ENCODE measurements around the gene TLCD1.

TLCD1 gene

DNA sequence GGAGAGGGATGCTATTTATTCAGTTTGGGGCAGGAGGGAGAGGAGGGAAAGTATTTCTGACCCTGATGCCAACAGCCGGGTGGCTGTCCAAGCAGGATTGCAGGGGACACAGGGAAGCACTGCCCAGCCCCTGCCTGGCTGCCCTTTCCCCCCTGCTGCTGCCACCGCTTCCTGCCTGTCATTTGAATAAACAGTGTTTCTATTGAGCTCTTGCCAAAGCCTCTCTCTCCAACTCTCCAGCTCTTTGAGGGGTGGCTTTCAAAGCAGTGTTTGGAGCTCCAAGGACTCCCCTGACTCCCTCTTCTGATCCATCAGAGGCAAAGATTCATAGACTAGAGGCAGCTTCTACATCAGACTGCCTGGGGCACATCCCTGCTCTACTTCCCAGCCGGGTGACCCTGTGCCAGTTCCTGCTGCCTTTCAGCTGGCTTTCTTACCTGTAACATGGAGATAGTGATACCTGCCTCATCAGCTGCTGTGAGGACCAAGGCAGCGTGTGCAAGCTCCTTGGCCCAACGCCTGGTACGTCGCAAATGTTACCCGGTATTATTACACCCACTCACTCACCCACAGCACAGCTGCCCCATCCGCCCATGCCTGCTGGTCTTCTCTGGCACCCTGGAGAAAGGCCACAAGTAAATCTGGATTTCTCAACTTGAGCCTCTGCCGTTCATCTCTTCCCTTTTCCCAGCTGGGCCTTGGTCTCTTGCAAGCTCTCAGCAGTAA is 23.8 kb downstream of the TLCD1 start:
- Histone ChIP-seq H3K4me2 (ENCODE audit: insufficient read depth, low read length) (no peak overlapping the region), H3K4me1 (ENCODE audit: insufficient read depth, low read length) (no peaks in the 10 kb centered on the region), H3K27ac (ENCODE audit: low read length) (no peak overlapping the region), H3K27me3 (ENCODE audit: insufficient read depth, low read length, poor library complexity) (no peaks in the 10 kb centered on the region), H3K4me3 (ENCODE audit: low read depth in 1 of 2, low read length in 2 of 2) (no peak overlapping the region), H4K20me1 (ENCODE audit: insufficient read depth, low read length) (0 out of 2 replicates have a peak, but pooled peaks cover 4% of the 10 kb centered on the region), H3K79me2 (ENCODE audit: insufficient read depth, low read length) (no peaks in the 10 kb centered on the region), H2AFZ (ENCODE audit: low read depth, low read length) (no peak overlapping the region), H3K36me3 (ENCODE audit: insufficient read depth, low read length) (peaks cover 75% of the 10 kb centered on the region), H3K9ac (ENCODE audit: low read depth, low read length) (no peak overlapping the region), H3K9me3 (ENCODE audit: insufficient read depth, low read length, severe bottlenecking) (no peaks in the 10 kb centered on the region)
- DNase-seq (no peak), ATAC-seq (ENCODE audit: insufficient read depth, low read depth) (no peak)
- no peak for TF ChIP-seq EZH2 (IDR thresholded peaks at IDR 0.05; ENCODE audit: borderline replicate concordance, low read depth, low read length, severe bottlenecking)
- TF ChIP-seq, protein P1, sequence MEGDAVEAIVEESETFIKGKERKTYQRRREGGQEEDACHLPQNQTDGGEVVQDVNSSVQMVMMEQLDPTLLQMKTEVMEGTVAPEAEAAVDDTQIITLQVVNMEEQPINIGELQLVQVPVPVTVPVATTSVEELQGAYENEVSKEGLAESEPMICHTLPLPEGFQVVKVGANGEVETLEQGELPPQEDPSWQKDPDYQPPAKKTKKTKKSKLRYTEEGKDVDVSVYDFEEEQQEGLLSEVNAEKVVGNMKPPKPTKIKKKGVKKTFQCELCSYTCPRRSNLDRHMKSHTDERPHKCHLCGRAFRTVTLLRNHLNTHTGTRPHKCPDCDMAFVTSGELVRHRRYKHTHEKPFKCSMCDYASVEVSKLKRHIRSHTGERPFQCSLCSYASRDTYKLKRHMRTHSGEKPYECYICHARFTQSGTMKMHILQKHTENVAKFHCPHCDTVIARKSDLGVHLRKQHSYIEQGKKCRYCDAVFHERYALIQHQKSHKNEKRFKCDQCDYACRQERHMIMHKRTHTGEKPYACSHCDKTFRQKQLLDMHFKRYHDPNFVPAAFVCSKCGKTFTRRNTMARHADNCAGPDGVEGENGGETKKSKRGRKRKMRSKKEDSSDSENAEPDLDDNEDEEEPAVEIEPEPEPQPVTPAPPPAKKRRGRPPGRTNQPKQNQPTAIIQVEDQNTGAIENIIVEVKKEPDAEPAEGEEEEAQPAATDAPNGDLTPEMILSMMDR (IDR thresholded peaks at IDR 0.05; ENCODE audit: borderline replicate concordance, extremely low read depth, low read length, poor library complexity, severe bottlenecking): no peak

DNA sequence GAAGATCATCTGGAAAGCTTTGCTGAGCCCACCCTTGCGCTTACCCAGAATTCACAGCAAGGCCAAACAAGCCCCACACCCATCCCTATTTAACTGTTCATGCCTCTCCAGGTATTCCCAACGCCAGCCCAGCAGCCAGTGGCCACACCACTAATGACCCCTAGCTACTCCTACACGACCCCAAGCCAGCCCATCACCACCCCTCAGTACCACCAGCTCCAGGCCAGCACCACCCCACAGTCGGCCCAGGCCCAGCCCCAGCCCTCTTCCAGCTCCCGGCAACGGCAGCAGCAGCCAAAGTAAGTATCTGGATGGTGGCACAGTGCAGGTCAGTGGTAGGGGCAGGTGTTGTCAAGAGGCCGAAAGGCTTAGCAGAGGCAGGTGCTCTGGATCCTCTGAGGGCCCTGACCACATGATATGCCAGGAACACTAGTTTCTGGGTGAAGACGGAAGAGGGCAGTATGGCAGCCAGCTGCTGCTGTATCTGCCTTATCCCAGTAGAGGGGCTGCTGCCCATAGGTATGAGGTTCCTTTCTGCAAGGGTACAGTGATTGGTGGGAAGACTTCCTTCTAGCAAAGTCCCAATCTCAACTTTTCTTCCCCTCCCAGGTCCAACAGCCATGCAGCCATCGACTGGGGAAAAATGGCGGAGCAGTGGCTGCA is 25.1 kb downstream of the TLCD1 start:
- Histone ChIP-seq H3K79me2 (ENCODE audit: insufficient read depth, low read length) (no peaks in the 10 kb centered on the region), H3K9ac (ENCODE audit: low read depth, low read length) (no peak overlapping the region), H3K27me3 (ENCODE audit: insufficient read depth, low read length, poor library complexity) (no peaks in the 10 kb centered on the region), H3K9me3 (ENCODE audit: insufficient read depth, low read length, severe bottlenecking) (no peaks in the 10 kb centered on the region), H3K36me3 (ENCODE audit: insufficient read depth, low read length) (peaks cover 81% of the 10 kb centered on the region), H3K4me1 (ENCODE audit: insufficient read depth, low read length) (no peaks in the 10 kb centered on the region), H4K20me1 (ENCODE audit: insufficient read depth, low read length) (0 out of 2 replicates have a peak, but pooled peaks cover 4% of the 10 kb centered on the region), H3K4me2 (ENCODE audit: insufficient read depth, low read length) (no peak overlapping the region), H3K4me3 (ENCODE audit: low read depth in 1 of 2, low read length in 2 of 2) (no peak overlapping the region), H2AFZ (ENCODE audit: low read depth, low read length) (no peak overlapping the region), H3K27ac (ENCODE audit: low read length) (no peak overlapping the region)
- TF ChIP-seq EZH2 (IDR thresholded peaks at IDR 0.05; ENCODE audit: borderline replicate concordance, low read depth, low read length, severe bottlenecking): no peak
- TF ChIP-seq, protein P1 (IDR thresholded peaks at IDR 0.05; ENCODE audit: borderline replicate concordance, extremely low read depth, low read length, poor library complexity, severe bottlenecking): no peak
- DNase-seq (no peak), ATAC-seq (ENCODE audit: insufficient read depth, low read depth) (no peak)

DNA sequence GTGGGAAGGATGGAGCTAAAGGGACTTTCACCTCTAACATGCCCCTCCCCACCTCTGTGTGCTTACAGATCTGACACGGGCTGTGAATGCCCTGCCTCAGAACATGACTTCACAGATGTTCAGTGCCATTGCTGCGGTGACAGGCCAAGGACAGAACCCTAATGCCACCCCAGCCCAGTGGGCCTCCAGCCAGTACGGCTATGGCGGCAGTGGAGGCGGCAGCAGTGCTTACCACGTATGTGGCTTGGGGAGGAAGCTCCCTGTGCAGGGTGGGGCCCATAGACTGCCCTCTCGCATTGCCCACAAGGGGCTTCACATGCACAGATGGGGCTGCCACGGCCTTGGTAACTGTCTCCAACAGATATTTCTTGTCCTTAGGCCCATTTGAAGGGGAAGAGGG is 25.8 kb downstream of the TLCD1 start:
- 0 out of 2 replicates have a peak, but pooled peaks cover 4% of the 10 kb centered on the region for H4K20me1 ChIP-seq (ENCODE audit: insufficient read depth, low read length)
- no peaks in the 10 kb centered on the region for H3K27me3 ChIP-seq (ENCODE audit: insufficient read depth, low read length, poor library complexity)
- no peak overlapping the region for H3K4me3 ChIP-seq (ENCODE audit: low read depth in 1 of 2, low read length in 2 of 2)
- DNase-seq (no peak), ATAC-seq (ENCODE audit: insufficient read depth, low read depth) (no peak)
- H3K4me2 ChIP-seq (ENCODE audit: insufficient read depth, low read length): no peak overlapping the region
- H3K4me1 ChIP-seq (ENCODE audit: insufficient read depth, low read length): no peaks in the 10 kb centered on the region
- TF ChIP-seq EZH2 (IDR thresholded peaks at IDR 0.05; ENCODE audit: borderline replicate concordance, low read depth, low read length, severe bottlenecking): no peak
- TF ChIP-seq, protein P1 (IDR thresholded peaks at IDR 0.05; ENCODE audit: borderline replicate concordance, extremely low read depth, low read length, poor library complexity, severe bottlenecking): no peak
- H3K79me2 ChIP-seq (ENCODE audit: insufficient read depth, low read length): no peaks in the 10 kb centered on the region
- no peaks in the 10 kb centered on the region for H3K9me3 ChIP-seq (ENCODE audit: insufficient read depth, low read length, severe bottlenecking)
- no peak overlapping the region for H3K9ac ChIP-seq (ENCODE audit: low read depth, low read length)
- H3K36me3 ChIP-seq (ENCODE audit: insufficient read depth, low read length): peaks cover 87% of the 10 kb centered on the region
- no peak overlapping the region for H3K27ac ChIP-seq (ENCODE audit: low read length)
- no peak overlapping the region for H2AFZ ChIP-seq (ENCODE audit: low read depth, low read length)
